GM10266 (cell line): ENCODE measurements around the gene C3orf20.

Source experiments
- DNase-seq: peaks from one replicate; pipeline ENCODE4 v3.0.0; 2012; ENCODE audit errors: extremely low spot score
- CTCF ChIP-seq: IDR thresholded peaks from 2 replicates; pipeline ENCODE4 v1.5.1; 2012; ENCODE audit warnings: mild to moderate bottlenecking, low read depth; ENCODE audit not compliant: control insufficient read depth, insufficient read depth; ENCODE audit errors: missing control alignments

C3orf20 gene

GRCh38 chr3:14672588-14672987 lies 2.4 kb upstream of the C3orf20 start:
- DNase-seq = no peak
- TF ChIP-seq CTCF = no peak

- DNase-seq = no peak
- no peak for TF ChIP-seq CTCF
These were observed 1.9 kb downstream of the C3orf20 start for GRCh38 chr3:14676881-14677280.

- no peak for TF ChIP-seq CTCF
- no peak for DNase-seq
These were observed 3.1 kb downstream of the C3orf20 start for GRCh38 chr3:14678015-14678503.

GRCh38 chr3:14680115-14680514 lies 5.2 kb downstream of the C3orf20 start:
- no peak for DNase-seq
- TF ChIP-seq CTCF = no peak

GRCh38 chr3:14680716-14681115 lies 5.8 kb downstream of the C3orf20 start:
- DNase-seq = no peak
- TF ChIP-seq CTCF = no peak

- TF ChIP-seq CTCF = no peak
- no peak for DNase-seq
These were observed 9.5 kb downstream of the C3orf20 start for GRCh38 chr3:14684447-14684846.

- TF ChIP-seq CTCF = no peak
- no peak for DNase-seq
These were observed 10.2 kb downstream of the C3orf20 start for GRCh38 chr3:14685179-14685578.

GRCh38 chr3:14687360-14687759 lies 12.4 kb downstream of the C3orf20 start:
- no peak for DNase-seq
- TF ChIP-seq CTCF = no peak
